ENCODE data around the gene PACRG. TPM values are rescaled to one million over a fixed set of nuclear protein-coding genes. Genes with fewer than 3 reads are reported as not detected.

The PACRG gene
- total and polyA plus RNA-seq, 2 of the 4 experiments (the other 2 are of a cell fraction): not detected

GRCh38 chr6:163146036-163146435, 418.3 kb downstream of the PACRG start:
- H3K4me1 ChIP-seq (ENCODE audit: control insufficient read depth, insufficient read depth, low read length): no peaks in the 10 kb centered on the region
- H3K9me3 ChIP-seq (ENCODE audit: control insufficient read depth, insufficient read depth, low read length): peaks cover 34% of the 10 kb centered on the region
- no peak overlapping the region for H4K5ac ChIP-seq (ENCODE audit: low read depth, low read length)
- ATAC-seq (ENCODE audit: low read depth): no peak
- no peak overlapping the region for H3K4me3 ChIP-seq (ENCODE audit: insufficient read depth, low read depth, low read length)
- BruUV-seq (replicated peaks): no TSS peak
- H2AFZ ChIP-seq (replicated peaks; ENCODE audit: low read length, poor library complexity): no peak overlapping the region
- CTCF ChIA-PET: no interaction called here
- POLR2A ChIA-PET (ENCODE audit: unreplicated experiment): no interaction called here
- no peaks in the 10 kb centered on the region for H3K36me3 ChIP-seq (ENCODE audit: control insufficient read depth, insufficient read depth, low read length)
- H2AK9ac ChIP-seq (replicated peaks; ENCODE audit: low read depth, low read length, poor library complexity): no peak overlapping the region
- H2BK5ac ChIP-seq (ENCODE audit: low read depth, low read length, poor library complexity, severe bottlenecking): no peak overlapping the region
- H3K79me1 ChIP-seq (ENCODE audit: low read depth in 1 of 2, low read length in 2 of 2): no peaks in the 10 kb centered on the region
- no peak overlapping the region for H3K9ac ChIP-seq (ENCODE audit: low read depth, low read length)
- no peak overlapping the region for H3K18ac ChIP-seq (ENCODE audit: low read depth, low read length)
- H3K23ac ChIP-seq (ENCODE audit: low read depth, low read length): no peak overlapping the region
- H3K4ac ChIP-seq (ENCODE audit: low read depth, low read length): no peak overlapping the region
- H2BK15ac ChIP-seq (ENCODE audit: low read depth, low read length): no peak overlapping the region
- no peak overlapping the region for H3K56ac ChIP-seq (ENCODE audit: extremely low read depth, insufficient read depth, low read length)
- TF ChIP-seq RCOR1 (IDR thresholded peaks at IDR 0.05; ENCODE audit: insufficient replicate concordance, low read length) (no peak), CHD1 (IDR thresholded peaks at IDR 0.05; ENCODE audit: low read depth, low read length) (no peak), RFX5 (IDR thresholded peaks at IDR 0.05; ENCODE audit: low read depth, low read length) (no peak), RAD21 (IDR thresholded peaks at IDR 0.05; ENCODE audit: low read length) (no peak), MXI1 (IDR thresholded peaks at IDR 0.05; ENCODE audit: borderline replicate concordance, low read depth, low read length) (no peak), SMC3 (IDR thresholded peaks at IDR 0.05; ENCODE audit: low read depth, low read length) (no peak), BHLHE40 (IDR thresholded peaks at IDR 0.05; ENCODE audit: low read depth, low read length) (no peak), POLR2A (IDR thresholded peaks at IDR 0.05; ENCODE audit: low read depth, low read length) (no peak), NFE2L2 (IDR thresholded peaks at IDR 0.05; ENCODE audit: low read depth, low read length) (no peak), USF2 (IDR thresholded peaks at IDR 0.05; ENCODE audit: low read depth, low read length) (no peak), CTCF (conservative IDR thresholded peaks at IDR 0.05; ENCODE audit: low read depth, low read length) (no peak), MAFK (IDR thresholded peaks at IDR 0.05; ENCODE audit: low read depth, low read length) (no peak), CEBPB (IDR thresholded peaks at IDR 0.05; ENCODE audit: low read depth, low read length) (no peak), FOS (IDR thresholded peaks at IDR 0.05; ENCODE audit: low read depth, low read length) (no peak), MAZ (IDR thresholded peaks at IDR 0.05; ENCODE audit: borderline replicate concordance, low read depth, low read length) (no peak), ELK1 (IDR thresholded peaks at IDR 0.05; ENCODE audit: borderline replicate concordance, low read depth, low read length) (no peak)
- no peak overlapping the region for H3K27ac ChIP-seq (ENCODE audit: insufficient read depth, low read length)
- H3K27me3 ChIP-seq (ENCODE audit: control insufficient read depth, insufficient read depth, low read length): no peaks in the 10 kb centered on the region
- H2BK20ac ChIP-seq (ENCODE audit: low read depth, low read length): no peak overlapping the region
- no peaks in the 10 kb centered on the region for H3K9me1 ChIP-seq (ENCODE audit: insufficient read depth, low read length)
- H4K8ac ChIP-seq (ENCODE audit: low read depth in 2 of 2, low read length in 2 of 2): no peak overlapping the region
- 60% methylated on average over 1 of the region's 4 CpGs; no CpG with 5 or more reads in 1 of the 2 experiments for WGBS, 2 experiments (ENCODE audit: extremely low coverage in 2 of 2, insufficient read length in 1 of 2)
- H2AK5ac ChIP-seq (ENCODE audit: low read depth, low read length): no peak overlapping the region
- in situ Hi-C loops (cut with MboI; ENCODE audit: low sequenced_read_pairs) (no loop called here), dilution Hi-C loops (cut with HindIII; ENCODE audit: low sequenced_read_pairs, unreplicated experiment) (no loop called here), intact Hi-C loops (cut with micrococcal nuclease) (no loop called here)
- DNase-seq: no peak
- H3K4me2 ChIP-seq (ENCODE audit: low read depth, low read length): no peak overlapping the region
- no peak overlapping the region for H3K14ac ChIP-seq (replicated peaks; ENCODE audit: low read depth, low read length)
- no peaks in the 10 kb centered on the region for H4K20me1 ChIP-seq (ENCODE audit: insufficient read depth, low read length)
- H2BK120ac ChIP-seq (ENCODE audit: low read depth, low read length): no peak overlapping the region
- H4K91ac ChIP-seq (ENCODE audit: insufficient read depth, low read depth, low read length): no peak overlapping the region
